Measurements from ENCODE around the gene PTBP2. TPM values are rescaled to one million over a fixed set of nuclear protein-coding genes. Genes with fewer than 3 reads are reported as not detected.
A peak's percentile ranks its signal among the peaks of the same experiment; 100 is the strongest.

Gene PTBP2
- total RNA-seq, 1 donor from 2014 or later: 95.9 TPM

DNA sequence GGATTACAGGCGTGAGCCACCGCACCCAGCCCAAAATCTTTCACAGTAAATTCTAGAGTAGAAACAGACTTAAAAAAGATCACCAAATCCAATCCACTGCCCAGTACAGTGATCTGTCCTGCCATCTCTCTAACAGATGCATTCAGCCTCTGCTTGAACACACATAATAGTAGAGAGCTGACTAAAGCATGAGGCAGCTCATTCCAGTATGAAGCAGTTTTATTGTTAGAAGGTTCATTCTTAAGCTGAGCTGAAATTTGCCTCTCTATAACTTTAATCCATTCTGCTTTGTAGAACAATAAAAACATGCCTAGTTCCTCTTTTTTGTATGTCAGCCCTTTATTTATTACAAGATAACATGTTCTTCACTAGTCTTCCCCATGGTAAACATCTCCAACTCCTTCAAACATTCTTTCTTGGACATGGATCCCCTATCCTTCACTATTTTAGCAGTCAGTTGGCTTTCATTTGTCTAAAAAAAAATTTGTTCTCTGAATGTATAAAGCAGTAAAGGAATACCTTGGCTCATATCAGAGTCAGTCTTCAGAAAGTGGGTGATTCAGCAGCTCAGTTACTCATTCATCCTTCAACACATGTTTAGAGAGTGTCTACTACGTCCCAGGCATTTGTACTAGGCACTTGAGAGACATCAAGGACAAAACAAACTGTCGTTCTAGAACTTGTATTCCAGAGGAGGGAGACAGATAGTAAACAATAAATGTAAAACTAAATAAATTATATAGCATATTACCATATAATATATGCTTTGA lies 10.7 kb upstream of the PTBP2 start:
- Histone ChIP-seq H3K4me1 (no peaks in the 10 kb centered on the region), H3K36me3 (no peaks in the 10 kb centered on the region), H3K27me3 (no peaks in the 10 kb centered on the region), H3K27ac (no peak overlapping the region), H3K9me3 (no peaks in the 10 kb centered on the region), H3K4me3 (no peak overlapping the region)
- DNase-seq (ENCODE audit: low spot score in 2 of 2): no peak
- TF ChIP-seq, protein P1, sequence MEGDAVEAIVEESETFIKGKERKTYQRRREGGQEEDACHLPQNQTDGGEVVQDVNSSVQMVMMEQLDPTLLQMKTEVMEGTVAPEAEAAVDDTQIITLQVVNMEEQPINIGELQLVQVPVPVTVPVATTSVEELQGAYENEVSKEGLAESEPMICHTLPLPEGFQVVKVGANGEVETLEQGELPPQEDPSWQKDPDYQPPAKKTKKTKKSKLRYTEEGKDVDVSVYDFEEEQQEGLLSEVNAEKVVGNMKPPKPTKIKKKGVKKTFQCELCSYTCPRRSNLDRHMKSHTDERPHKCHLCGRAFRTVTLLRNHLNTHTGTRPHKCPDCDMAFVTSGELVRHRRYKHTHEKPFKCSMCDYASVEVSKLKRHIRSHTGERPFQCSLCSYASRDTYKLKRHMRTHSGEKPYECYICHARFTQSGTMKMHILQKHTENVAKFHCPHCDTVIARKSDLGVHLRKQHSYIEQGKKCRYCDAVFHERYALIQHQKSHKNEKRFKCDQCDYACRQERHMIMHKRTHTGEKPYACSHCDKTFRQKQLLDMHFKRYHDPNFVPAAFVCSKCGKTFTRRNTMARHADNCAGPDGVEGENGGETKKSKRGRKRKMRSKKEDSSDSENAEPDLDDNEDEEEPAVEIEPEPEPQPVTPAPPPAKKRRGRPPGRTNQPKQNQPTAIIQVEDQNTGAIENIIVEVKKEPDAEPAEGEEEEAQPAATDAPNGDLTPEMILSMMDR (IDR thresholded peaks at IDR 0.05): no peak
- intact Hi-C loops (cut with DNase I): no loop called here

- H3K27ac ChIP-seq: no peak overlapping the region
- no peaks in the 10 kb centered on the region for H3K9me3 ChIP-seq
- no peaks in the 10 kb centered on the region for H3K4me1 ChIP-seq
- TF ChIP-seq, protein P1 (IDR thresholded peaks at IDR 0.05): no peak
- no peak for DNase-seq (ENCODE audit: low spot score in 2 of 2)
- H3K4me3 ChIP-seq: no peak overlapping the region
- H3K27me3 ChIP-seq: no peaks in the 10 kb centered on the region
- intact Hi-C loops (cut with DNase I): no loop called here
- H3K36me3 ChIP-seq: no peaks in the 10 kb centered on the region
Observed at GRCh38 chr1:96713649-96714048, 7.9 kb upstream of the PTBP2 start.

DNA sequence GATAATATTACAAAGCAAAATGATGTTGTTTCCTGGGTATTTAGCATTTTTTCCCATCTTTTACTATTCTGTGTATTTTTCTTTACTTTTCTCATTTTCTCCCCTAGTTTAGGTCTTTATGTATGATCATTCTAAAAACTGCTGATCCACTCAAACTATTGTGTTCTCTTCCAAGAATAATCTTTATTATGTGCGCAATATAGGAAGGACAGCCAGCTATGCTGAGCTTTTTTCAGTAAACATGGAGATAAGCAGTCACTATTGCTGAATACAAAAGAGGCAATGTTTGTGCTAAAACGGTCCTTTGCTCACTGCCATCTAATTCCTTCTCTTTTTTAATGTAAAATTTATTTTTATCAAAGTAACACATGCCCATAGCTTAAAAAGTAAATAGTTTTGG lies 6.7 kb upstream of the PTBP2 start:
- DNase-seq (ENCODE audit: low spot score in 2 of 2): no peak
- TF ChIP-seq, protein P1 (IDR thresholded peaks at IDR 0.05): no peak
- H3K36me3 ChIP-seq: no peaks in the 10 kb centered on the region
- intact Hi-C loops (cut with DNase I): no loop called here
- H3K9me3 ChIP-seq: no peaks in the 10 kb centered on the region
- H3K27me3 ChIP-seq: no peaks in the 10 kb centered on the region
- no peaks in the 10 kb centered on the region for H3K4me1 ChIP-seq
- no peak overlapping the region for H3K4me3 ChIP-seq
- H3K27ac ChIP-seq: no peak overlapping the region

- no peak overlapping the region for H3K27ac ChIP-seq
- H3K4me1 ChIP-seq: no peaks in the 10 kb centered on the region
- H3K27me3 ChIP-seq: no peaks in the 10 kb centered on the region
- H3K36me3 ChIP-seq: no peaks in the 10 kb centered on the region
- no peaks in the 10 kb centered on the region for H3K9me3 ChIP-seq
- TF ChIP-seq, protein P1 (IDR thresholded peaks at IDR 0.05): no peak
- intact Hi-C loops (cut with DNase I): no loop called here
- no peak for DNase-seq (ENCODE audit: low spot score in 2 of 2)
- H3K4me3 ChIP-seq: no peak overlapping the region
Observed at GRCh38 chr1:96715482-96715881, 6.1 kb upstream of the PTBP2 start.

GRCh38 chr1:96721053-96721415 lies 550 bp upstream of the PTBP2 start:
- Histone ChIP-seq H3K4me1 (peaks cover 0 to 10% of the 10 kb centered on the region in 2 donors), H3K27ac (peak overlapping the region; percentile 91 to 97), H3K9me3 (no peaks in the 10 kb centered on the region), H3K4me3 (peak overlapping the region; percentile 68 to 88), H3K27me3 (no peaks in the 10 kb centered on the region), H3K36me3 (peaks cover 3% of the 10 kb centered on the region in 2 donors)
- no peak for DNase-seq (ENCODE audit: low spot score in 2 of 2)
- intact Hi-C loops (cut with DNase I): loop anchor here (2.0 to 5.0 kb wide), 2 partner anchors 184 to 486 kb away; no protein-coding TSS in a partner anchor
- TF ChIP-seq, protein P1 (IDR thresholded peaks at IDR 0.05): no peak
